ENCODE results near the gene MUC20. TPM values are rescaled to one million over a fixed set of nuclear protein-coding genes. Genes with fewer than 3 reads are reported as not detected.
A peak's percentile ranks its signal among the peaks of the same experiment; 100 is the strongest.

Gene MUC20
- total RNA-seq, 1 experiment from 2014 or later = not detected

DNA sequence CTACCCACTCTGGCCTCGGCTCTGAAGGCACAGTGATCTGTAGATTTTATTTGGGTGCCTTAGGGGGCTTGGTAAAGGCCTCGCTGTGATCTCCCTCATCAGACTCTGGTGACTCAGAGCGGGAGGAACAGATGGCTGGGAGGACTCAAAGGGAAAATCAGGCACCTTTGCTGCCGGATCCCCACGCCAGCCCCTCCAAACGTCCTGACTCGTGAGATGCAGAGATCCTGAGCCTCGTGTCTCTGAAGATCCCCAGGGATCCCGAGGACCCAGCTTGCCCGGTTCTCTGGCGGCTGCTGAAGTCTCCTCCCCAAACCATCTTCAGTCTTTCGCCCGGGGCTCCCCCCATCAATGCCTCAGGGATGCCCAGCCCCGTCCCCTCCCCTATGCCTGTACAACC is 32.8 kb downstream of the MUC20 start:
- Histone ChIP-seq H3K27me3 (ENCODE audit: insufficient read depth, low read length) (0 out of 2 replicates have a peak, but pooled peaks cover 2% of the 10 kb centered on the region), H3K14ac (ENCODE audit: insufficient read depth, low read length) (no peak overlapping the region), H3K18ac (ENCODE audit: insufficient read length, low read depth, low read length) (no peak overlapping the region), H4K5ac (ENCODE audit: insufficient read length, low read depth, low read length) (no peak overlapping the region), H4K8ac (replicated peaks; ENCODE audit: insufficient read length, low read depth, low read length) (no peak overlapping the region), H2BK20ac (ENCODE audit: low read depth, low read length, poor library complexity, severe bottlenecking) (no peak overlapping the region), H3K9ac (ENCODE audit: extremely low read depth, insufficient read length, low read length) (no peak overlapping the region), H3K79me2 (ENCODE audit: insufficient read depth, low read length) (no peaks in the 10 kb centered on the region), H2AK5ac (ENCODE audit: insufficient read length, low read length) (no peak overlapping the region), H4K91ac (ENCODE audit: insufficient read length, low read depth, low read length) (no peak overlapping the region), H3K27ac (ENCODE audit: insufficient read length, low read depth, low read length) (no peak overlapping the region), H3K4me2 (ENCODE audit: insufficient read depth, insufficient read length, low read length) (no peak overlapping the region), H2AFZ (ENCODE audit: low read length) (no peak overlapping the region), H4K20me1 (ENCODE audit: control insufficient read depth, insufficient read depth, insufficient read length) (no peaks in the 10 kb centered on the region), H3K4me1 (ENCODE audit: insufficient read depth, low read length) (peaks cover 3% of the 10 kb centered on the region; the same call in 1 of the 2 replicates), H3K79me1 (ENCODE audit: insufficient read depth, low read depth, low read length, poor library complexity, severe bottlenecking) (no peaks in the 10 kb centered on the region), H2BK15ac (ENCODE audit: low read depth, low read length) (no peak overlapping the region), H3K56ac (ENCODE audit: insufficient read length, low read depth, low read length) (no peak overlapping the region), H3K9me3 (ENCODE audit: control insufficient read depth, low read depth, low read length) (no peaks in the 10 kb centered on the region), H3K4ac (ENCODE audit: low read depth, low read length) (no peak overlapping the region), H3K23ac (ENCODE audit: insufficient read length, low read depth, low read length) (no peak overlapping the region), H2BK120ac (ENCODE audit: low read depth, low read length, poor library complexity, severe bottlenecking) (no peak overlapping the region), H2BK5ac (ENCODE audit: insufficient read length, low read length) (no peak overlapping the region), H3T11ph (ENCODE audit: low read length) (no peak overlapping the region), H3K23me2 (ENCODE audit: insufficient read length, low read depth, low read length, poor library complexity, severe bottlenecking) (no peaks in the 10 kb centered on the region), H2BK12ac (ENCODE audit: insufficient read length, low read depth, low read length) (no peak overlapping the region)
- Mint-ChIP-seq H3K4me3 (no peak overlapping the region), H3K4me1 (peaks cover 11 to 31% of the 10 kb centered on the region in 2 experiments), H3K27ac (peak overlapping the region in 1 of 3 experiments; percentile 47; a peak in 2 of 7 replicates), H3K36me3 (ENCODE audit: insufficient read depth in 1 of 3, low read depth in 3 of 3) (no peaks in the 10 kb centered on the region; a peak in 1 of 7 replicates), H3K9me3 (no peaks in the 10 kb centered on the region; a peak in 1 of 5 replicates), H3K27me3 (ENCODE audit: low read depth) (peaks cover 8% of the 10 kb centered on the region)
- DNase-seq = no peak
- TF ChIP-seq, protein P1, sequence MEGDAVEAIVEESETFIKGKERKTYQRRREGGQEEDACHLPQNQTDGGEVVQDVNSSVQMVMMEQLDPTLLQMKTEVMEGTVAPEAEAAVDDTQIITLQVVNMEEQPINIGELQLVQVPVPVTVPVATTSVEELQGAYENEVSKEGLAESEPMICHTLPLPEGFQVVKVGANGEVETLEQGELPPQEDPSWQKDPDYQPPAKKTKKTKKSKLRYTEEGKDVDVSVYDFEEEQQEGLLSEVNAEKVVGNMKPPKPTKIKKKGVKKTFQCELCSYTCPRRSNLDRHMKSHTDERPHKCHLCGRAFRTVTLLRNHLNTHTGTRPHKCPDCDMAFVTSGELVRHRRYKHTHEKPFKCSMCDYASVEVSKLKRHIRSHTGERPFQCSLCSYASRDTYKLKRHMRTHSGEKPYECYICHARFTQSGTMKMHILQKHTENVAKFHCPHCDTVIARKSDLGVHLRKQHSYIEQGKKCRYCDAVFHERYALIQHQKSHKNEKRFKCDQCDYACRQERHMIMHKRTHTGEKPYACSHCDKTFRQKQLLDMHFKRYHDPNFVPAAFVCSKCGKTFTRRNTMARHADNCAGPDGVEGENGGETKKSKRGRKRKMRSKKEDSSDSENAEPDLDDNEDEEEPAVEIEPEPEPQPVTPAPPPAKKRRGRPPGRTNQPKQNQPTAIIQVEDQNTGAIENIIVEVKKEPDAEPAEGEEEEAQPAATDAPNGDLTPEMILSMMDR (conservative IDR thresholded peaks at IDR 0.05) = no peak
- no CpG with 5 or more reads among the region's 14 CpGs for WGBS (ENCODE audit: extremely low coverage, insufficient read length, low lambda C conversion rate)

All from H9 (cell line).